Measurements from ENCODE around the gene ZBED4. TPM values are rescaled to one million over a fixed set of nuclear protein-coding genes. Genes with fewer than 3 reads are reported as not detected.
"Not testable (repeated sequence)": the region's sequence is repeated elsewhere in the genome, so short reads cannot be mapped to it uniquely, and the experiment has no call there.

ZBED4 gene, protein sequence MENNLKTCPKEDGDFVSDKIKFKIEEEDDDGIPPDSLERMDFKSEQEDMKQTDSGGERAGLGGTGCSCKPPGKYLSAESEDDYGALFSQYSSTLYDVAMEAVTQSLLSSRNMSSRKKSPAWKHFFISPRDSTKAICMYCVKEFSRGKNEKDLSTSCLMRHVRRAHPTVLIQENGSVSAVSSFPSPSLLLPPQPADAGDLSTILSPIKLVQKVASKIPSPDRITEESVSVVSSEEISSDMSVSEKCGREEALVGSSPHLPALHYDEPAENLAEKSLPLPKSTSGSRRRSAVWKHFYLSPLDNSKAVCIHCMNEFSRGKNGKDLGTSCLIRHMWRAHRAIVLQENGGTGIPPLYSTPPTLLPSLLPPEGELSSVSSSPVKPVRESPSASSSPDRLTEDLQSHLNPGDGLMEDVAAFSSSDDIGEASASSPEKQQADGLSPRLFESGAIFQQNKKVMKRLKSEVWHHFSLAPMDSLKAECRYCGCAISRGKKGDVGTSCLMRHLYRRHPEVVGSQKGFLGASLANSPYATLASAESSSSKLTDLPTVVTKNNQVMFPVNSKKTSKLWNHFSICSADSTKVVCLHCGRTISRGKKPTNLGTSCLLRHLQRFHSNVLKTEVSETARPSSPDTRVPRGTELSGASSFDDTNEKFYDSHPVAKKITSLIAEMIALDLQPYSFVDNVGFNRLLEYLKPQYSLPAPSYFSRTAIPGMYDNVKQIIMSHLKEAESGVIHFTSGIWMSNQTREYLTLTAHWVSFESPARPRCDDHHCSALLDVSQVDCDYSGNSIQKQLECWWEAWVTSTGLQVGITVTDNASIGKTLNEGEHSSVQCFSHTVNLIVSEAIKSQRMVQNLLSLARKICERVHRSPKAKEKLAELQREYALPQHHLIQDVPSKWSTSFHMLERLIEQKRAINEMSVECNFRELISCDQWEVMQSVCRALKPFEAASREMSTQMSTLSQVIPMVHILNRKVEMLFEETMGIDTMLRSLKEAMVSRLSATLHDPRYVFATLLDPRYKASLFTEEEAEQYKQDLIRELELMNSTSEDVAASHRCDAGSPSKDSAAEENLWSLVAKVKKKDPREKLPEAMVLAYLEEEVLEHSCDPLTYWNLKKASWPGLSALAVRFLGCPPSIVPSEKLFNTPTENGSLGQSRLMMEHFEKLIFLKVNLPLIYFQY
- 11.2 TPM for total RNA-seq

- peak; percentile 98 for DNase-seq (ENCODE audit: low spot score)
Measured at GRCh38 chr22:49852898-49853894, at the start of gene ZBED4. TSS of gene ZBED4 (plus strand) at chr22:49853844. CDS start at chr22:49883663, 29,819 bp downstream.

DNA sequence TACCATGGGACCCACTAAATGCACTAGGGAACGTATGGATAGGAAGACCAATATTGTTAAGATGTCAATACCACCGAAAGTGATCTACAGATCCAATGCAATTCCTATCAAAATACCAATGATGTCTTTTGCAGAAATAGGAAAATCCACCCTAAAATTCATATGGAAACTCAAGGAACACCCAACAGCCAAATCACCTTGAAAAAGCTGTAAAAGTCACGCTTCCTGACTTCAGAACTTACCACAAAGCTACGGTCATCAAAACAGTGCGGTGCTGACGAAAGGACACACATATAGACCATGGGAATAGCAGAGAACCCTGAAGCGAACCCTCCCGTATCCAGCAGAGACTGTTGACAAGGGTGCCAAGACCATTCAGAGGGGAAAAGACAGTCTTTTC is 46.5 kb upstream of the ZBED4 start:
- no peak for DNase-seq (ENCODE audit: low spot score)

- no peak for DNase-seq (ENCODE audit: low spot score)
Measured at GRCh38 chr22:49807780-49808708, 45.6 kb upstream of the ZBED4 start.

DNA sequence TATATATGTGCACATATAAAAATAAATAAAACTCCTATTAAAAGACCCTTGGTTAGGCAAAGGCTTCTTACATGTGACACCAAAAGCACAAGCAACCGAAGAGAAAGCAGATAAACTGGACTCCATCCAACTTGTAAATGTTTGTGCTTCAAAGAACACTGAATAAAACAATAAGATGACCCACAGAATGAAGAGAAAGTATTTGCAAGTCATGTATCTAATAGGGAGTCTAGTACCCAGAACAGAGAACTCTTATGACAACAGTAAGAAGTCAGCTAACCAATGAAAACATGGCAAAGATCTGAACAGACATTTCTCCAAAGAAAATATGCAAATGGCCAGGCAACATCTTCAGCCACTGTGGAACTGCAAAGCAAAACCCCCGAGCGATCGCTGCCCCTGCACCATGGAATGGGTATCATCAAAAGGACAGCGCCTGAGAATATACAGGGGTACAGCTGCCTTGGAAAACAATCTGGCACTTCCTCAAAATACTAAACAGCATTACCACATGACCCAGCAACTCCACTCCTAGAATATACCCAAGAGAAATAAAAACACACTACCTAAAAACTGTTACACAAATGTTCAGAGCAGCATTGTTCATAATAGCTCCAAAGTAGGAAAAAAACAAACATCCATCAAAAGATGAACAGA is 43.2 kb upstream of the ZBED4 start:
- no peak for DNase-seq (ENCODE audit: low spot score)

DNA sequence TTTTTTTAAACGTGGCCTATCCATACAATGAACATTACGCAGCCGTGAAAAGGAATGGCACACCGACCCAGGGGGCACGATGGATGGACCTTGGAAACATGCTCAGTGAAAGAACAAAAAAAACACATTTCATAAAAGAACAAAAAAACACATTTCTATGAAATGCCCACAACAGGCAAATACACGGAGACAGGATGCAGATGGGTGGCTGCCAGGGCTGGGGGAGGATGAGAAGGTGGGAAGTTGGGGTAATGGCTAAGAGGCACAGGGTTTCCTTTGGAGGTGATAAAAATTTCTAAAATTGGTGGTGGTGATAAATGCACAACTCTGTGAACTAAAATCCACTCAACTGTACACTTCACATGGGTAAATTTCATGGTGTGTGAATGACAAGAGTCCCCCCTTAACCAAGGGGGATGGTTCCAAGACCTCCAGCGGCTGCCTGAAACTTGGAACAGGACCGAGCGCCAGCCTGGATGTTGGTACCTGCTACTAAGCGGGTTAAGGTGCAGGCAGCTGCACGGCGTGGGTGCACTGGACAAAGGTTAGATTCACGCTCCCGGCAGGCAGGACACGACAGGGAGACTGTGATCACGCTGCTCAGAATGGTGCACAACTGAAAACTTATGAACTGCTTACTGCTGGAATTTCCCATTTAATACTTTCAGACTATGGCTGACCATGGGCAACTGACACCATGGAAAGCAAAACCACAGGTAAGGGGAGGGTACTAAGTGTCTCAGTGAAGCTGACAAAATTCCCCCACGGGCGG is 42.4 kb upstream of the ZBED4 start:
- no peak for DNase-seq (ENCODE audit: low spot score)

DNA sequence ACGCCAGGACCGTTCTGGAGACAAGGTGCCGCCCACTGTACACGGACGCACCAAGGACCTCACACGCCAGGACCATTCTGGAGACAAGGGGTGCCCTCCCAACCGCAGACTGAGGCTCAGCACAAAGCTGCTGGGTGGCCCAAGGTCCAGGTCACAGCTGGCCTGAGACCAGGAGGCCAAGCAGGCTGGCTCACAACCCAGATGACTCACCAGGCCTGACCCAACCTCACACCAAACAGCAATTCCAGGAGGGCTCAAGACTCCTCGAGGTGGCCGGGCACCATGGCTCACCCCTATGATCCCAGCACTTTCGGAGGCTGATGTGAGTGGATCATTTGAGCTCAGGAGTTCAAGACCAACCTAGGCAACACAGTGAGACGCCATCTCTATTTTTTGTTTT is 40.8 kb upstream of the ZBED4 start:
- no peak for DNase-seq (ENCODE audit: low spot score)

DNA sequence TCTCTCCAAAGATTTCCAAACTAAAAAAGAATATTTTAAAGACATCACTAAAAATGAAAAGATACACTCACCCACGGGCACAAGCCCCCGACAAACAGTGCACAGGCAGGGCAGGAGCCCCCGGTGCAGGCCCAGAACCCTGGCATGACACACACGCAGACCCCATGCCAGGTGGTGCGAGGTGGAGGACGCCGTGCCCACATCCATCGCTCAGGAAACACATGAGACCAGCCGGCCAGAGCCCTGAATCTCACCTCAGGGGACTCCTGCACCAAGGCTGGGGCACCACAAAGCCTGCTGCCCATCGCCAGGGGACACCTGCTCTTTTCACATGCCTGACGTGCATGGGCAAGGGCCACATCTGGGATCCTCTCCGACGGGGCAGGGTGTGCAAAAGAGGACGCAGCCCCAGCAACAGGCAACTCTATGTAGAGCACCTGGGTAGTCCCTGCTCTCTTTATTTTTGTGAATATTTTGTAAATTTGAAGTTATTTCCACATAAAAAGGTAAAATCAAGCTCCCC is 39.4 kb upstream of the ZBED4 start:
- DNase-seq (ENCODE audit: low spot score): no peak

DNA sequence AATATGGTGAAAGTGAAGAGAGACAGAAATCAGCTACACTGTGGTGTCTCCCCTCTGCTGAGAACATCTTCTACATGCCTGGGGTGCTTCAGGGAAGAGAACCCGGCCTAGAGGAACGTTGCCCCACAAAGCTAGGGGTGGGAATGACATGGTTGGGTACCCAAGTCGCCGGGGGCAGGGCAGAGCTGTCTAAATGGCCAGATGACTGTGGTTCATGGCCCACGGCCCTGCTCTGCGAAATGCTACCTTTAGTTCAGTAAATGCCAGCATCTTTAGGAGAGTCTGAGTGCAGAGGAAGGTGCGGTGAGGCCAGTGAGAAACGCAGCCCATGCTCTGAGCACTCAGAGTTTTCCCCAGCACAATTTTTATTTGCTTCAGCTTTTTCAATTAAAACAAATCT is 38.8 kb upstream of the ZBED4 start:
- DNase-seq (ENCODE audit: low spot score): no peak

GRCh38 chr22:49815641-49816091 is 38.0 kb upstream of the ZBED4 start:
- DNase-seq (ENCODE audit: low spot score): peak; percentile 56

DNA sequence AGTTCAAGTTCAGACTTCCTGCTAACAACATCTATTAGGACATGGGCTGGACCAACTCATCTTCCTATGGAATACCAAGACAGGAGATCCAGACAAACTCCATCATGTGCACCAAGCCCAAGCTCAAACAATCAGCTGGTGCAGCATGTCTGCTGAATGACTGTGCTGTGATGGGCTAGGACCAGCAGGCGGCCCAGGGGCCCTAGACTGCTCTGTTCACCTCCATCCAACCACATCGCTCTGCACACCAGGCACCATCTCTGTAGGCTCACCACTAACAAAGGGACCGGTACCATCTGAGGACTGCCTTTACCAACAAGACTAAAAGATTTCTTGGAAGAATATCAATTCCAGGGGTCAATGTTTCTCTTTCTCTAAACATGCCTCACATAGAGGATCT is 36.3 kb upstream of the ZBED4 start:
- DNase-seq (ENCODE audit: low spot score): no peak

DNA sequence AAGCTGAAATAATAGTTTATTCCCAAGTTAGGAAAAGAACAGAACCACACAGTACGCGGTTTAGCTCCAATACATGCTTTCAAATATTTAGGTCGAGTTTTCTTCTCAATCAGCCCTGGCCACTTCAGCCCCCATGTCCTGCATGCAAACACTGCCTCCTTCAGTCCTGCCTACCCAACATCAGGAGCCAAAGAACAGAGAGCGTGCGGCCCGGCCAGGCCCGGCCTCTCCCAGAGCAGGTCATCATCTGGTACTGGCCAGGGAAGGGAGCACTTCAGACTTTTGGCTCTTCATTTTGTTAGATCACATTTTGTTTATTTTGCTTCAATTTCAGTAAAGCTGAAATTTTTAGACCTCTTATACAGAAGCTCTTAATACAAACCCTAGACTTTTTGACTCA is 32.7 kb upstream of the ZBED4 start:
- no peak for DNase-seq (ENCODE audit: low spot score)

DNA sequence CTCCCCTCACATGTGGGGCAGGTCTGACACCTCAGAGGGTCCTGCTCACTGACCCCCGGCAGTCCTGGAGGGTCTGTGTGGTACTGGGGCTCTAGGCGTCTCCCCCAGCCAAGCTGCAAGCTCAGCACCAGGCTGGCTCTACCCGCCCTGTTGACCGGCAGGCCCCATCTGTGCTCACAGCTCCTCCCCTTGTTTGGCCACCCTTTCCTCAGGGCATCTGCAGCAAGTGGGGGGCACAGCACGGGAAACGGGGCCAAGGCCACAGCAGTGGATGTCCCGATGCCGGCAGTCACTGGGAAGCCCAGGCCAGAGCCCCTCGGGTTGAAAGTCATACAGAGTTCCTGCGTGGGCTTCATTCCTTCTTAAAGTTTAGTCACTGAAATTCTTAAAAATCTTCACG is 31.9 kb upstream of the ZBED4 start:
- DNase-seq (ENCODE audit: low spot score): not testable (repeated sequence)

DNA sequence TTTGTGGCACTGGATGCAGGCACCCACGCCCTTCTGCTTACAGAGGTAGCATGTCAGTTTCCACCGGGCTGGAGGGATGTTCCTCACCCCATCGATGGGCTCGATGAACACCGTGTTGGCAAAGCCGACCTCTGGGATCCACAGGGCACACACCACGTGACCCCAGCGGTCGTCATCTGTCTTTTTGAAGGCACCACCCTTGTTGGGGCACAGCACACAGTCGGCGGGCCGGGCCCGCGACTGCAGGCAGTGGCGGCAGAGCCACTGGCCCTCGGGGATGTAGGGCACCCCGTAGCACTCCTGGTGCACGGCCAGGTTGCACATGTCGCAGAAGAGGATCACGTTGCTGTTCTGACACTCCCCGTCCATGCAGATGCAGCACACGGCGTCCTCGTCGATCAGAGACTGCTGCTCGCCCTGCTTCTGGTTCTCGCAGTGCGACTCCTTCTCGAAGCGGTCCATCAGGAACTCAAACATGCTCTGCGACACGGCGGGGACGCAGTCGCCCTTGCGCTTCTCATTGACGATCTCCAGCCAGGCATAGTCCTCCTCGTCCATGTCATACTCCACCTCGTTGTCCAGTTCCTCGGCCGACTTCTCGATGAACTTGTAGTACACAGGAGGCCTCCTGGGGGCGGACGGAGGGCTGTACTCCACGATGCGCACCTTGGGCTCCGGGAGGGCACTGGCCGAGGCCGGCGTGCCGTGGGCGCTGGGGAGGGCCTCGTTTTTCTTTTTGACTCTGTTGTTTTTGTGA is 30.2 kb upstream of the ZBED4 start:
- DNase-seq (ENCODE audit: low spot score): no peak

DNA sequence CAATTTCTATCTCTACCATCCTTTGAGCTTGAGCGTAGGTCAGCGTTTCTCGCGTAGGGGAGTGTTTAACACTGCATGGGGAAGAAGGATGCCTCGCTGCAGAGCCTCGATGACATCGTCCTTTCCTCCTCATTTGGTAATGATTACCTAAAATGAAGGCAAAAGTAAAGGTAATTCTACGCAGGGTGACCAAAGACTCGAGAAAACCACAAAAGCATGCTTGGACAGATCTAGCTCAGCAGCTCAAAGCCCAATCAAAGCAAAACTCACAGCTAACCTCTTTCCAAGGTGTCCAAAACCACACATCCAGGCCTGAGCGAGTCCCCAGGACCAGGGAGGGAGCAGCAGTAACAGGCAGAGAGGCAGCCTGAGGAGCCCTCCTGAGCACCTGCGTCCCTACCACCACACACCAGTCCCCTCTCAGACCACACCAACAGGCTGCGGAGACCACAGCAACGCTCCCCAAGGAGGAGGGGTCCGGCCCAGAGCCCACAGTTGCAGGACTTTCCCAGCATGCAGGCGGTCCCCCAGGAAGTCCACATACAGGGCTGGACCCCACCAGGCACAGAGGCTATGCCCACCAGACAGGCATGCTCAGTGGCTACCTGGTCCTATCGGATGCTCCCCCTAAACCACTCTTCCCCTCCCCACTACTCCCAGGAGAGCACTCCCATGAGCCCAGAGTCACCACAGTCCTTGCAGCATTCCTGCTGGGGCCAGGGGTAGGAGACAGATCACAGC is 29.3 kb upstream of the ZBED4 start:
- no peak for DNase-seq (ENCODE audit: low spot score)

GRCh38 chr22:49824936-49825335 is 28.7 kb upstream of the ZBED4 start:
- no peak for DNase-seq (ENCODE audit: low spot score)

GRCh38 chr22:49825436-49825835 is 28.2 kb upstream of the ZBED4 start:
- no peak for DNase-seq (ENCODE audit: low spot score)
